Measurements from ENCODE around the gene RICTOR. TPM values are rescaled to one million over a fixed set of nuclear protein-coding genes. Genes with fewer than 3 reads are reported as not detected.

RICTOR gene
- polyA plus RNA-seq, 3 donors, result 3.5 to 12.8 (median 7.0) TPM

DNA sequence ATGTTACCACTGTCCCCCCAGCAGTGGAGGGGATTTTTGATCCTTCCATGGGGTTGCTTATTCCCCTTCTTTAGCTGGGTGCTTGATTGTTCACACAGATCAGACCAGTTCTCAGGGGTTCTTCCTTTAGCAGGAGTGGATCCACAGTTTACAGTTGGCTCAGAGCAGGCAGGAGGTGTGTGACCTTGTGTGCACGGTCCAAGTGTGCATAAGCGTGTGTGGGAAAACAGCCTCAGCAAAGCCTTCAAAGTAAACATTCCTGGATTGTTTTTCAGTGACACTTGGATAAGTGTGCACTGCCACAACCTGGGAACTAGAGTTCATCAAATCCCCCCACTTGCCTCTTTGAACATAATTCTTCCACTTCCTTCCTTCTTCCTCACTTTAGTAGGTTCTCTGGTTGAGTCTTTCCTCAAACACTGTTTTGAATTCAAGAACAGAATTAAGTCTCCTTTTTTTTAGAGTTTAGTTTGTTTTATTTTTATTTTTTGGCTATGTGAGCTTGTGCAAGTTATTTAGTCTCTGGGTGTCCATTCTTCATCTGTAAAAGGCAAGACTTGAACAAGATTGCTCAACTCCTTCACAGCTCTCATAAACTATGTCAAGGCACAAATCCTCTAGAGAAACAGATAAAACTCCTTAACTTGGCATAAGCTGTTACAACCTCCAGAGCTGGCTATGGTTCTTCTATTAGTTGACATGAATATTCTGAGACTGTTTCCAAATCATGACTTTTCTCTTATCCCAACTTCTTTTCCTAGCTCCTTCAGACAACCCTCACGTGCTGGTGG, 150.3 kb downstream of the RICTOR start:
- Histone ChIP-seq H3K9me3 (replicated peaks in 1 of 2; ENCODE audit: control insufficient read depth in 1 of 2, insufficient read depth in 1 of 2, low read length in 2 of 2) (no peaks in the 10 kb centered on the region), H3K36me3 (replicated peaks in 1 of 2; ENCODE audit: control insufficient read depth in 1 of 2, insufficient read depth in 2 of 2, low read length in 2 of 2) (no peaks in the 10 kb centered on the region), H3K4me1 (ENCODE audit: control insufficient read depth in 1 of 2, insufficient read depth in 2 of 2, low read length in 2 of 2) (no peaks in the 10 kb centered on the region), H2AFZ (ENCODE audit: insufficient read depth, low read depth, low read length, poor library complexity, severe bottlenecking) (no peak overlapping the region), H3K4me3 (replicated peaks in 1 of 3; ENCODE audit: low read depth in 2 of 3, low read length in 3 of 3) (no peak overlapping the region), H3K9ac (ENCODE audit: insufficient read depth, low read length, poor library complexity, severe bottlenecking) (no peak overlapping the region), H3K27me3 (ENCODE audit: control insufficient read depth in 2 of 2, insufficient read depth in 2 of 2, low read length in 2 of 2) (peaks cover 25% of the 10 kb centered on the region in 2 donors), H3K79me2 (ENCODE audit: insufficient read depth, low read length) (no peaks in the 10 kb centered on the region), H3K4me2 (replicated peaks; ENCODE audit: extremely low read depth, low read length, poor library complexity, severe bottlenecking) (no peak overlapping the region), H4K20me1 (ENCODE audit: insufficient read depth, low read length) (no peaks in the 10 kb centered on the region), H3K27ac (ENCODE audit: low read depth in 1 of 2, low read length in 2 of 2) (no peak overlapping the region)
- Mint-ChIP-seq H3K4me3 (no peak overlapping the region), H3K27ac (no peak overlapping the region), H3K27me3 (ENCODE audit: low read depth in 3 of 3) (peaks cover 16 to 45% (median 17%) of the 10 kb centered on the region in 3 donors), H3K4me1 (no peaks in the 10 kb centered on the region), H3K36me3 (no peaks in the 10 kb centered on the region), H3K9me3 (peaks cover 0 to 12% (median 4%) of the 10 kb centered on the region in 7 donors)
- TF ChIP-seq, protein P1, sequence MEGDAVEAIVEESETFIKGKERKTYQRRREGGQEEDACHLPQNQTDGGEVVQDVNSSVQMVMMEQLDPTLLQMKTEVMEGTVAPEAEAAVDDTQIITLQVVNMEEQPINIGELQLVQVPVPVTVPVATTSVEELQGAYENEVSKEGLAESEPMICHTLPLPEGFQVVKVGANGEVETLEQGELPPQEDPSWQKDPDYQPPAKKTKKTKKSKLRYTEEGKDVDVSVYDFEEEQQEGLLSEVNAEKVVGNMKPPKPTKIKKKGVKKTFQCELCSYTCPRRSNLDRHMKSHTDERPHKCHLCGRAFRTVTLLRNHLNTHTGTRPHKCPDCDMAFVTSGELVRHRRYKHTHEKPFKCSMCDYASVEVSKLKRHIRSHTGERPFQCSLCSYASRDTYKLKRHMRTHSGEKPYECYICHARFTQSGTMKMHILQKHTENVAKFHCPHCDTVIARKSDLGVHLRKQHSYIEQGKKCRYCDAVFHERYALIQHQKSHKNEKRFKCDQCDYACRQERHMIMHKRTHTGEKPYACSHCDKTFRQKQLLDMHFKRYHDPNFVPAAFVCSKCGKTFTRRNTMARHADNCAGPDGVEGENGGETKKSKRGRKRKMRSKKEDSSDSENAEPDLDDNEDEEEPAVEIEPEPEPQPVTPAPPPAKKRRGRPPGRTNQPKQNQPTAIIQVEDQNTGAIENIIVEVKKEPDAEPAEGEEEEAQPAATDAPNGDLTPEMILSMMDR (IDR thresholded peaks at IDR 0.05), result no peak
- WGBS (ENCODE audit: insufficient coverage), result 68% methylated on average over 3 of the region's 3 CpGs
- intact Hi-C loops (cut with micrococcal nuclease), result loop anchor here in 1 of 2 donors (10.0 kb wide), 1 partner anchor 479 kb away; no protein-coding TSS in a partner anchor
- no peak for DNase-seq

DNA sequence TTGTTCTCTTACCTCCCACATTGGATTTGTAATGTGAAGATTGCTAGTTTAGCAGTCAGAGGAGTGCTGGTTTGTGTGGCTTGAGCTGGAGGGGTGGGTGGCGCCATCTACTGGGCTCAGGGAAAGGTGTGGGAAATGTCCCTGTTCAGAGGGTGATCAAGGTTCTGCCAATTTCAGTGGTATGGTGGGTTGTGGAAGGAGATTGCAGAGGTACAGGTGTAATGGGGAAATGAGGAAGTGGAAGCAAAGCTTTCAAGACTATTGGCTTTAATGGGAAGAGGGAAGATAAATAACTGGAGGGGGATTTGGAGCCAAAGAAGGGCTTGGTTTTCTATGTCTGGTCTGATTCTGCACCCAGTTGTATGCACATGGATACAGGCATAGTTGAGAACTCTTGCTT, 152.0 kb downstream of the RICTOR start:
- peaks cover 16 to 43% (median 21%) of the 10 kb centered on the region in 3 donors for H3K27me3 Mint-ChIP-seq (ENCODE audit: low read depth in 3 of 3)
- no peaks in the 10 kb centered on the region for H3K4me1 Mint-ChIP-seq
- no peaks in the 10 kb centered on the region for H3K4me1 ChIP-seq (ENCODE audit: control insufficient read depth in 1 of 2, insufficient read depth in 2 of 2, low read length in 2 of 2)
- no peaks in the 10 kb centered on the region for H3K79me2 ChIP-seq (ENCODE audit: insufficient read depth, low read length)
- H3K36me3 ChIP-seq (replicated peaks in 1 of 2; ENCODE audit: control insufficient read depth in 1 of 2, insufficient read depth in 2 of 2, low read length in 2 of 2), result no peaks in the 10 kb centered on the region
- H3K9ac ChIP-seq (ENCODE audit: insufficient read depth, low read length, poor library complexity, severe bottlenecking), result no peak overlapping the region
- peak in 2 of 3 donors; percentile 1 to 14 for DNase-seq
- no peaks in the 10 kb centered on the region for H3K9me3 ChIP-seq (replicated peaks in 1 of 2; ENCODE audit: control insufficient read depth in 1 of 2, insufficient read depth in 1 of 2, low read length in 2 of 2)
- no peaks in the 10 kb centered on the region for H3K36me3 Mint-ChIP-seq
- TF ChIP-seq, protein P1 (IDR thresholded peaks at IDR 0.05), result peak; percentile 80
- H3K9me3 Mint-ChIP-seq, result peaks cover 0 to 5% (median 0%) of the 10 kb centered on the region in 7 donors
- intact Hi-C loops (cut with micrococcal nuclease), result loop anchor here in 1 of 2 donors (10.0 kb wide), 1 partner anchor 477 kb away; no protein-coding TSS in a partner anchor
- no peaks in the 10 kb centered on the region for H4K20me1 ChIP-seq (ENCODE audit: insufficient read depth, low read length)
- no peak overlapping the region for H3K4me3 ChIP-seq (replicated peaks in 1 of 3; ENCODE audit: low read depth in 2 of 3, low read length in 3 of 3)
- H2AFZ ChIP-seq (ENCODE audit: insufficient read depth, low read depth, low read length, poor library complexity, severe bottlenecking), result no peak overlapping the region
- H3K4me2 ChIP-seq (replicated peaks; ENCODE audit: extremely low read depth, low read length, poor library complexity, severe bottlenecking), result no peak overlapping the region
- H3K4me3 Mint-ChIP-seq, result no peak overlapping the region
- H3K27ac Mint-ChIP-seq, result no peak overlapping the region
- WGBS (ENCODE audit: insufficient coverage), result 8% methylated on average over 1 of the region's 1 CpG
- H3K27me3 ChIP-seq (ENCODE audit: control insufficient read depth in 2 of 2, insufficient read depth in 2 of 2, low read length in 2 of 2), result peaks cover 28 to 31% of the 10 kb centered on the region in 2 donors
- H3K27ac ChIP-seq (ENCODE audit: low read depth in 1 of 2, low read length in 2 of 2), result no peak overlapping the region

Measured in CD14-positive monocyte (primary cell).